Mucosa of stomach (tissue), 1 donor: ENCODE data around the gene ERG.

Source experiments
- H3K27me3 ChIP-seq: one replicate; pipeline ENCODE4 v1.7.0; 2013; ENCODE audit warnings: mild to moderate bottlenecking, low read length; ENCODE audit not compliant: control insufficient read depth, insufficient read depth
- H3K36me3 ChIP-seq: one replicate; pipeline ENCODE4 v1.7.0; 2013; ENCODE audit warnings: low read length; ENCODE audit not compliant: control insufficient read depth, insufficient read depth
- H3K4me1 ChIP-seq: one replicate; pipeline ENCODE4 v1.7.0; 2013; ENCODE audit warnings: mild to moderate bottlenecking, low read length; ENCODE audit not compliant: control insufficient read depth, insufficient read depth
- H3K4me3 ChIP-seq: one replicate; pipeline ENCODE4 v1.7.0; 2013; ENCODE audit warnings: low read length
- H3K9ac ChIP-seq: one replicate; pipeline ENCODE4 v1.7.0; 2013; ENCODE audit warnings: mild to moderate bottlenecking, low read length, moderate library complexity
- H3K9me3 ChIP-seq: one replicate; pipeline ENCODE4 v1.7.0; 2013; ENCODE audit warnings: mild to moderate bottlenecking, low read length, moderate library complexity; ENCODE audit not compliant: control insufficient read depth
- donor health status: Pancreatic carcinoma.

The ERG gene

DNA sequence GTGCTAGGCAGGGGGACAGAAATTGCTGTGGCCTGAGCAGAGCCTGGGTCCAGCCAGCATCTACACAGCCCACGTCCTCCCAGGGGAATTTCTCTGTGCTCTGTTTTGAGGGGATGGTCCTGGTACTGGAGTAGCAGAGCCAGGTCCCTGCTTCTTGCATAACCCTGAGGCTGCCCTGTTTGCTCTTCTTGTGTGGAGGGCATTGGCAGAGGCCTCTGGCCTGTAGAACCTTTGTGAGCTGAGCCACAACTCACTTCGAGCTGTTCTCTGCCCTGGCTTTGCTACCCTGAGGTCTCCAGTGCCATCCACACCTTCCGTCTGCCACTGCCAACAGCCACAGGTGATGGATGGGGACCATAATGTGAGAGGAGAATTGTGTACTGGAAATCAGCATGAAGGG is 139.6 kb downstream of the ERG start:
- Histone ChIP-seq H3K4me3 (no peak overlapping the region), H3K4me1 (peaks cover 9% of the 10 kb centered on the region), H3K27me3 (no peaks in the 10 kb centered on the region), H3K36me3 (no peaks in the 10 kb centered on the region), H3K9ac (no peak overlapping the region), H3K9me3 (no peaks in the 10 kb centered on the region)

DNA sequence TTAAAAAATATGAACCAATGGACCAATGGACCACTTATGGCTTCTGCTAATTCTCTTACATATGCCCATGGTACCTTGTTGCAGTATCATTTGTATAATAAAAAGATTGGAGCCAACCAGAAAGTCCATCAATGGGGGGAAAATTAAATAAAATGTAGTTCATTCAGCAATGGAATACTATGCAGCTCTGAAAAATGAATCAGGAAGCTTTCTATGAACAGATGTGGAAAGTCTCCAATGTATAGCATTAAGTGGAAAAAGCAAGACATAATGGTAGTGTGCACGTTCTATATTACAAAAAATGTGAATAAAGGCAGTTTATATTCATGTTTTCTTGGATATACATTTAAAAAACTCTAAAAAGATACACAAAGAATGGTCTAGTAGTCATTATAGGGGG is 140.2 kb downstream of the ERG start:
- Histone ChIP-seq H3K4me1 (peaks cover 9% of the 10 kb centered on the region), H3K36me3 (no peaks in the 10 kb centered on the region), H3K4me3 (no peak overlapping the region), H3K27me3 (no peaks in the 10 kb centered on the region), H3K9ac (no peak overlapping the region), H3K9me3 (no peaks in the 10 kb centered on the region)

GRCh38 chr21:38356883-38357625 is 141.2 kb downstream of the ERG start:
- Histone ChIP-seq H3K4me3 (no peak overlapping the region), H3K4me1 (peaks cover 14% of the 10 kb centered on the region), H3K27me3 (no peaks in the 10 kb centered on the region), H3K9ac (no peak overlapping the region), H3K9me3 (no peaks in the 10 kb centered on the region), H3K36me3 (no peaks in the 10 kb centered on the region)

DNA sequence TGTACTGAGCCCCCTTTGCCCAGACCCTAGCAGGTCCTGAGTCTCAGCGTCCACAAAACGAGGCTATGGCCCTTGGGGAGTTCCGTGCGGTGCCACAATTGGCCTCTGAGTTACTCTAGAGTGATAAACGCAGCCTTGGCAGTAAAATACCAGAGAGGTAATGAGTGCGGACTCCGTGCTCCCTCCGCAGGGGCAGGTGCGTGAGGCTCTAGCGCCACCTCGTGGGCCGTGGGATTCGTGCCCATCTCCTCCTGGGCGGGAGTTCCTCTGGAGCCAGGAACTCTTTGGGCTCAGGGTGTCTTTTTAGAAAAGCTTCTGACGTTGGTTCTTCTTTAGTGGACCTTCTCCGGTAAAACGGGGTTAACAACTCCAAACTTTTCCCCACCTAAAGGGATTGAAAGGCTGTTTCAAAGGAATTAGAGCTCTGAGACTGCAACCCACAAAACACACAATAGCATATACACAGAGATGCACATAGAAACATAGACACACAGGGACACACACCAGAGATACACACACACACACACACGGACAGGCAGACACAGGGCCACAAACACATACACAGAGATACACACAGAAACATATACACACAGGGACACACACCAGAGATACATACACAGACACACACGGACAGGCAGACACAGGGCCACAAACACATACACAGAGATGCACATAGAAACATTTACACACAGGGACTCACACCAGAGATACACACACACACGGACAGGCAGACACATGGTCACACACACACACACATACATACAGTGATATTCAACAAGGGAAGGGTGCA is 142.1 kb downstream of the ERG start:
- Histone ChIP-seq H3K4me3 (no peak overlapping the region), H3K27me3 (no peaks in the 10 kb centered on the region), H3K9ac (no peak overlapping the region), H3K36me3 (no peaks in the 10 kb centered on the region), H3K4me1 (peaks cover 23% of the 10 kb centered on the region), H3K9me3 (no peaks in the 10 kb centered on the region)

GRCh38 chr21:38355353-38355752 is 142.9 kb downstream of the ERG start:
- Histone ChIP-seq H3K9ac (no peak overlapping the region), H3K27me3 (no peaks in the 10 kb centered on the region), H3K9me3 (no peaks in the 10 kb centered on the region), H3K36me3 (no peaks in the 10 kb centered on the region), H3K4me3 (no peak overlapping the region), H3K4me1 (peaks cover 25% of the 10 kb centered on the region)

GRCh38 chr21:38354746-38355145 is 143.5 kb downstream of the ERG start:
- Histone ChIP-seq H3K9ac (no peak overlapping the region), H3K4me1 (peaks cover 25% of the 10 kb centered on the region), H3K4me3 (no peak overlapping the region), H3K36me3 (no peaks in the 10 kb centered on the region), H3K27me3 (no peaks in the 10 kb centered on the region), H3K9me3 (no peaks in the 10 kb centered on the region)

DNA sequence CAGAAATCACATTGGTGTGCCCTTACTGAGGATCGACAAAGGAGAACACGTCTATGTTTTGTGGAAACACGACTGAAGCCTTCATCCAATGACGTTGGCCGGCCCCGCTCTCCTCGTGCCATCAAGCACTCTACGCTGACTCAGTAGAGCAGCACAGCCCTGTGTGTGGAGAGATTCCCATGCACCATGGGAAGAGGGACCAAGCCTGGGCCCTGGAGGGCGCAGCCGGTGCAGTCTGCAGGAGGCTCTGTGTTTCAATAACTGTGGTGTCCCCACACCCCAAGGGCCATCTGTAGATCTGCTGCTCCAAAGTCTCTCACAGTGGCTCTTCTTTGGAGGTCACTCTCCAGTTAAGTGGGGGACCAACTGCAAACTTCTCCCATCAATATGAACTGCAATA is 144.0 kb downstream of the ERG start:
- Histone ChIP-seq H3K27me3 (no peaks in the 10 kb centered on the region), H3K36me3 (no peaks in the 10 kb centered on the region), H3K4me3 (no peak overlapping the region), H3K9me3 (no peaks in the 10 kb centered on the region), H3K9ac (no peak overlapping the region), H3K4me1 (peaks cover 25% of the 10 kb centered on the region)

DNA sequence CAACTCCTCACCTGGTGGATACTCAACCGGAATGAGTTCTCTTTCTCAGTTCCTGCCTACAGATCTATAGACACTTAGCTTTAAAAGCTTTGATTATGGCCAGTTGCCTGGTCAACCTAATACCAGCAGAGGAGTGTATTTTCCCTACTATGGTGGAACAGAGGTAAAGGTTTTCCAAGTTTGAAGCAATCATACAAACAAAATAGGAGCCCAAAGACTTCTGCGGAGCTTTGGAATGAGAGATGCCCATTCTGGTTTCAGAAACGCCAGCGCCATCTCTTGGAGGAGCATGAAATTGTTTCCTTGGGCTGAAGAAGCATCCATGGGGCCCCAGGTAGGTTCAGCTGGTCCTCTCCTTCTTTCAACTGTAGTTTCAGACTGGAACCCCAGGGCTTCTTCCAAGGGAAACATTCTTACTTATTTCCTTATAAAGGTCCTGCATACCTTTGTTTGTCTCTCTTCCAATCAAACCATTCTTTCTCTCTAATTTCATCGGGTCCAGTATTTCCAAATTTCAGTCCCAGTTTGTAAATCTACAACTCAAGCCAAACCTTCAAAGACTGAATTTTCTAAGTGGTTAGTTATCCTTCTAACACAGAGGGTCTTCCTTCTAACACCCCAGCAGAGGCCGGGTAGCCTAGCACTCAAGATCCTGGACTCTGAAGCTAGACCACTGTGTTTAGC is 145.6 kb downstream of the ERG start:
- Histone ChIP-seq H3K9me3 (no peaks in the 10 kb centered on the region), H3K4me3 (no peak overlapping the region), H3K4me1 (peaks cover 25% of the 10 kb centered on the region), H3K9ac (no peak overlapping the region), H3K27me3 (no peaks in the 10 kb centered on the region), H3K36me3 (no peaks in the 10 kb centered on the region)

DNA sequence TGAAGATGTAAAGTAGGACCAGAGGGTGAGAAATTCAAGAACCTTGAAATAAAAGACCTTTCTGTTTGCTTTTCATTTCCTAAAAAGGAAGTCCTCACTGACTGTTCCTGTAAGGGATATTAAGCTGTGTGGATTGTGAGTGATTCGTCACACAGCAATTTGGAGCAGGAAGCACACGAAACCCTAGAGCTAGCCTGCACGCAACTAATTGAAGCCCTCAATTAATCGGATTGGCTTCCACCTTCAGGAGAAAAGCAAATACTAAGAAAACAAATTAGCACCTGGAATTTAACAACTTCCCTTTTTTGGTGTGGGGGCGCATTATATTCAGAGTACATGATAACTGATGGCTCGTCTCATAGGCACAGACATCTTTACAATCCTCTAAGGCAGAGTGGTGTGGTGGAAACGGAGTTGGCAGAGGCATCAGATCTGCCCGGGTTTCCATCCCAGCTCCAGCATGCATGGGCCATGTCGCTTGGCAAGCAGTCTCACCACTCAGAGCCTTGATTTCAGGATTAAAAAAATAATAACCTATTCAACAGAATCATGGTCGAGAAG is 146.2 kb downstream of the ERG start:
- Histone ChIP-seq H3K9ac (no peak overlapping the region), H3K4me1 (peaks cover 25% of the 10 kb centered on the region), H3K27me3 (no peaks in the 10 kb centered on the region), H3K4me3 (no peak overlapping the region), H3K9me3 (no peaks in the 10 kb centered on the region), H3K36me3 (no peaks in the 10 kb centered on the region)

- Histone ChIP-seq H3K27me3 (no peaks in the 10 kb centered on the region), H3K9me3 (no peaks in the 10 kb centered on the region), H3K4me1 (peaks cover 25% of the 10 kb centered on the region), H3K4me3 (no peak overlapping the region), H3K36me3 (no peaks in the 10 kb centered on the region), H3K9ac (no peak overlapping the region)
These were observed 146.9 kb downstream of the ERG start for GRCh38 chr21:38351176-38351959.

DNA sequence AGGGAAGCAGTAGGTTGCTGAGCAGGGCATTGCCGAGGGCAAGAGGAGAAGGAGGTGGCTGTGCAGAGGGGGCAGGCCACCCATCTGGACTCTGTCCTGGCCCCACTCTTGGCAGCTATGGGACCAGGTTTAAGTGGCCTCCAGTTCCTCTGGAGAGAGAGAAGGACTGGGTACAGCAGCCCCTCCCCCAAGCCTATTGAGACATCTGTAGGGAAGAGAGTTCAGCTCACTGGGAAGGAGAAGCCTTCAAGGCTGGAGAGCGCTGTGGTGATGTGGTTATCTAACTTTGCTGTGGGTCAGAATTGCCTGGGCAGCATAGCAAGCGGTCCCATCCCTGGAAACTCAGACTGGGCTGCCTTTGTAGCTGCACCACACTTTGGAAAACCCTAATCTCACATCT is 147.6 kb downstream of the ERG start:
- H3K36me3 ChIP-seq = no peaks in the 10 kb centered on the region

More for the DNA sequence above, 147.6 kb downstream of the ERG start:
- peaks cover 22% of the 10 kb centered on the region for H3K4me1 ChIP-seq
- no peaks in the 10 kb centered on the region for H3K9me3 ChIP-seq
- H3K4me3 ChIP-seq = no peak overlapping the region
- no peaks in the 10 kb centered on the region for H3K27me3 ChIP-seq
- H3K9ac ChIP-seq = no peak overlapping the region
